WI38 (cell line): ENCODE data around the gene BANP.

ENCODE experiments used
- H3K4me3 ChIP-seq: 2 replicates; pipeline ENCODE4 v1.5.1; 2011; ENCODE audit warnings: low read depth, mild to moderate bottlenecking, control low read depth, low read length
- CTCF ChIP-seq: IDR thresholded peaks from 2 replicates; pipeline ENCODE4 v1.5.1; 2012; ENCODE audit warnings: low read depth, mild to moderate bottlenecking, control low read depth, low read length

Gene BANP

GRCh38 chr16:88008840-88009239, 57.6 kb downstream of the BANP start:
- H3K4me3 ChIP-seq: no peak overlapping the region
- no peak for TF ChIP-seq CTCF

GRCh38 chr16:88009563-88010342, 58.5 kb downstream of the BANP start:
- no peak for TF ChIP-seq CTCF
- no peak overlapping the region for H3K4me3 ChIP-seq

- H3K4me3 ChIP-seq: no peak overlapping the region
- no peak for TF ChIP-seq CTCF
These were observed 59.2 kb downstream of the BANP start for GRCh38 chr16:88010343-88010967.

GRCh38 chr16:88010968-88011483, 59.8 kb downstream of the BANP start:
- no peak for TF ChIP-seq CTCF
- no peak overlapping the region for H3K4me3 ChIP-seq

GRCh38 chr16:88012360-88012759, 61.1 kb downstream of the BANP start:
- TF ChIP-seq CTCF: no peak
- H3K4me3 ChIP-seq: no peak overlapping the region

GRCh38 chr16:88013091-88013609, 61.9 kb downstream of the BANP start:
- TF ChIP-seq CTCF: no peak
- no peak overlapping the region for H3K4me3 ChIP-seq

GRCh38 chr16:88013766-88014251, 62.6 kb downstream of the BANP start:
- TF ChIP-seq CTCF: no peak
- no peak overlapping the region for H3K4me3 ChIP-seq
